Fibroblast of lung (primary cell): ENCODE data around the gene ASTN2.

ENCODE experiments used
- EZH2 ChIP-seq: IDR thresholded peaks from 2 replicates; pipeline ENCODE4 v1.5.1; 2012; ENCODE audit warnings: low read length, control low read depth, mild to moderate bottlenecking; ENCODE audit errors: missing control alignments
- TF ChIP-seq, protein P1 (sequence below), 2 donors: IDR thresholded peaks in 1 of 2; conservative IDR thresholded peaks in 1 of 2; 1 replicate in 1 of 2; 2 replicates in 1 of 2; pipeline ENCODE4 v1.5.1; 2011 to 2012; ENCODE audit warnings: low read length in 2 of 2, control low read depth in 1 of 2, inconsistent platforms in 1 of 2, low read depth in 1 of 2, mild to moderate bottlenecking in 1 of 2

GRCh38 chr9:117126871-117127270, 288.0 kb downstream of the ASTN2 start:
- TF ChIP-seq EZH2, result no peak
- TF ChIP-seq, protein P1, sequence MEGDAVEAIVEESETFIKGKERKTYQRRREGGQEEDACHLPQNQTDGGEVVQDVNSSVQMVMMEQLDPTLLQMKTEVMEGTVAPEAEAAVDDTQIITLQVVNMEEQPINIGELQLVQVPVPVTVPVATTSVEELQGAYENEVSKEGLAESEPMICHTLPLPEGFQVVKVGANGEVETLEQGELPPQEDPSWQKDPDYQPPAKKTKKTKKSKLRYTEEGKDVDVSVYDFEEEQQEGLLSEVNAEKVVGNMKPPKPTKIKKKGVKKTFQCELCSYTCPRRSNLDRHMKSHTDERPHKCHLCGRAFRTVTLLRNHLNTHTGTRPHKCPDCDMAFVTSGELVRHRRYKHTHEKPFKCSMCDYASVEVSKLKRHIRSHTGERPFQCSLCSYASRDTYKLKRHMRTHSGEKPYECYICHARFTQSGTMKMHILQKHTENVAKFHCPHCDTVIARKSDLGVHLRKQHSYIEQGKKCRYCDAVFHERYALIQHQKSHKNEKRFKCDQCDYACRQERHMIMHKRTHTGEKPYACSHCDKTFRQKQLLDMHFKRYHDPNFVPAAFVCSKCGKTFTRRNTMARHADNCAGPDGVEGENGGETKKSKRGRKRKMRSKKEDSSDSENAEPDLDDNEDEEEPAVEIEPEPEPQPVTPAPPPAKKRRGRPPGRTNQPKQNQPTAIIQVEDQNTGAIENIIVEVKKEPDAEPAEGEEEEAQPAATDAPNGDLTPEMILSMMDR (conservative IDR thresholded peaks at IDR 0.05 in 1 of 2, IDR thresholded peaks at IDR 0.05 in 1 of 2; ENCODE audit: low read depth in 1 of 2, low read length in 2 of 2), result no peak
